Cardiac muscle cell (in vitro differentiated cells and primary cell): ENCODE data around the gene EWSR1. TPM values are rescaled to one million over a fixed set of nuclear protein-coding genes. Genes with fewer than 3 reads are reported as not detected.

Experiments used
- DNase-seq, 2 donors: peaks; one replicate each; pipeline versions ENCODE4 v3.0.0 to v3.0.0-alpha.2; 2010 to 2017; ENCODE audit warnings: low read depth in 1 of 2, low spot score in 1 of 2
- H3K27ac ChIP-seq: fragments of 200-600 bp; sonication (generic); 2 replicates; pipeline ENCODE4 v1.5.1; 2016
- H3K27me3 ChIP-seq: fragments of 200-600 bp; sonication (generic); 2 replicates; pipeline ENCODE4 v1.6.0; 2016; ENCODE audit warnings: control low read depth
- H3K36me3 ChIP-seq: fragments of 200-600 bp; sonication (generic); 2 replicates; pipeline ENCODE4 v1.5.1; 2016; ENCODE audit warnings: control low read depth
- H3K4me1 ChIP-seq: fragments of 200-600 bp; sonication (generic); 2 replicates; pipeline ENCODE4 v1.8.1; 2017; ENCODE audit warnings: low read depth, mild to moderate bottlenecking, mixed run types
- H3K4me3 ChIP-seq: fragments of 200-600 bp; sonication (generic); 2 replicates; pipeline ENCODE4 v1.5.1; 2016; ENCODE audit warnings: mild to moderate bottlenecking
- H3K9me3 ChIP-seq: fragments of 200-600 bp; sonication (generic); 2 replicates; pipeline ENCODE4 v1.5.1; 2017; ENCODE audit warnings: low read depth, mild to moderate bottlenecking, control low read depth
- CTCF ChIP-seq: IDR thresholded peaks from 2 replicates; pipeline ENCODE4 v1.5.1; 2012; ENCODE audit warnings: low read depth, mild to moderate bottlenecking, low read length
- polyA plus RNA-seq: library from polyadenylated mRNA; unstranded; fragments of >200 nt; fragmentation: Nextera tagmentation; extraction: Ambion mirVana; gene quantifications from 2 replicates; pipeline ENCODE4 v1.2.1, GENCODE V29; 2016
- total RNA-seq: library from RNA; depleted of rRNA; stranded (reverse); fragments of >200 nt; gene quantifications from 2 replicates; pipeline ENCODE4 v1.2.3, GENCODE V29; 2016

EWSR1 gene
- total and polyA plus RNA-seq, 2 experiments from 2014 or later: 266 to 349 TPM

GRCh38 chr22:29298641-29299040 is 30.6 kb downstream of the EWSR1 start:
- Histone ChIP-seq H3K9me3 (no peaks in the 10 kb centered on the region), H3K36me3 (peaks cover 62% of the 10 kb centered on the region), H3K4me1 (no peaks in the 10 kb centered on the region), H3K27ac (peak overlapping the region; percentile 23), H3K4me3 (no peak overlapping the region), H3K27me3 (no peaks in the 10 kb centered on the region)
- no peak for DNase-seq
- no peak for TF ChIP-seq CTCF

GRCh38 chr22:29299136-29299900 is 31.2 kb downstream of the EWSR1 start:
- H3K36me3 ChIP-seq: peaks cover 55% of the 10 kb centered on the region
- H3K4me3 ChIP-seq: no peak overlapping the region
- DNase-seq: no peak
- no peaks in the 10 kb centered on the region for H3K27me3 ChIP-seq
- H3K27ac ChIP-seq: peak overlapping the region; percentile 39
- no peak for TF ChIP-seq CTCF
- no peaks in the 10 kb centered on the region for H3K9me3 ChIP-seq
- H3K4me1 ChIP-seq: no peaks in the 10 kb centered on the region

GRCh38 chr22:29300467-29300806 is 32.4 kb downstream of the EWSR1 start:
- H3K27me3 ChIP-seq: no peaks in the 10 kb centered on the region
- peak overlapping the region; percentile 63 for H3K27ac ChIP-seq
- no peak overlapping the region for H3K4me3 ChIP-seq
- peaks cover 45% of the 10 kb centered on the region for H3K36me3 ChIP-seq
- H3K4me1 ChIP-seq: no peaks in the 10 kb centered on the region
- TF ChIP-seq CTCF: no peak
- no peaks in the 10 kb centered on the region for H3K9me3 ChIP-seq
- DNase-seq: no peak

GRCh38 chr22:29300807-29301601 is 32.9 kb downstream of the EWSR1 start:
- DNase-seq: no peak
- H3K4me3 ChIP-seq: no peak overlapping the region

More at GRCh38 chr22:29300807-29301601, 32.9 kb downstream of the EWSR1 start:
- Histone ChIP-seq H3K4me1 (no peaks in the 10 kb centered on the region), H3K27me3 (no peaks in the 10 kb centered on the region), H3K36me3 (peaks cover 40% of the 10 kb centered on the region), H3K27ac (peak overlapping the region; percentile 63), H3K9me3 (no peaks in the 10 kb centered on the region)
- no peak for TF ChIP-seq CTCF
